ENCODE results near the gene EIPR1.

EIPR1 gene

GRCh38 chr2:3355951-3356569, 21.6 kb downstream of the EIPR1 start:
- DNase-seq, result no peak

DNA sequence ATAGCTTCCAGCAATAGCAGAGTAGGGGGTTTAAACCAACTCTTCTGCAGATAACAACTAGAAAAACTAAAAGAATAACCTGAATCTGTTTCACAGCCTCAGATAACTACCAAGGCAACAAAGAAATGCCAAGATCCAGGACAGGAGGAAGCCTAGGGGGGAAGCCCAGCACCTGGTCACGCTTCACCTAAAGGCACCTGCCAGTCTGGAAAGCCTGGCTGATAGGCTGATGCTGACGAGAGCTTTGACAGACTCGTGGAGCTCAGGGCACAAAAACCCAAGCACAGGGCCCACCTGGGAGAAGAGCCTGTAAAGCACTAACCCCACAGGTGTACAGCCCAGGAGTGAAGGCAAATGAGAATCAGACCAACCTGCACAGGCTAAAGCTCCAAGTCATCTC, 22.6 kb downstream of the EIPR1 start:
- DNase-seq, result no peak

DNA sequence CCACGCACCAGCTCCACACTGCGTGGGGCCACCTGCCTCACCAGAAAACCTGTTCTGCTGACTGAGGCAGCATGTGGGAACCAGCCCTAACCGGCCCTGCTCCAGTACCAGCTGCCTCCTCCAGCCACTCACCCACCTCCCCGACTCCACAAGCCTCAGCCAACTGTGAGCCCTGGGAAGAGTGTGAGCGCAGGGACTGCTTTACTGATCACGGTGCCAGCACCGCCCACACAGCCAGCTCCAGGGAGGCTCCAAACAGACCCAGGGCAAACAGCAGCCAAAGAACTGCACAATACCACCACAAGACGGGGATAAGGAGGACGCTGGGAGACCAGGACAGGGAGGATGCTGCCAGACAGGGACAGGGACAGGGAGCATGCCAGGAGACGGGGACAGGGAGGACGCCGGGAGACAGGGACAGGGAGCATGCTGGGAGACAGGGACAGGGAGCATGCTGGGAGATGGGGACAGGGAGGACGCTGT, 28.4 kb downstream of the EIPR1 start:
- no peak for DNase-seq

GRCh38 chr2:3348767-3349166, 28.9 kb downstream of the EIPR1 start:
- no peak for DNase-seq

GRCh38 chr2:3345621-3346020, 32.0 kb downstream of the EIPR1 start:
- no peak for DNase-seq

- DNase-seq, result no peak
These were observed 32.7 kb downstream of the EIPR1 start for GRCh38 chr2:3344897-3345296.

- no peak for DNase-seq
These were observed 34.6 kb downstream of the EIPR1 start for GRCh38 chr2:3343012-3343411.

DNA sequence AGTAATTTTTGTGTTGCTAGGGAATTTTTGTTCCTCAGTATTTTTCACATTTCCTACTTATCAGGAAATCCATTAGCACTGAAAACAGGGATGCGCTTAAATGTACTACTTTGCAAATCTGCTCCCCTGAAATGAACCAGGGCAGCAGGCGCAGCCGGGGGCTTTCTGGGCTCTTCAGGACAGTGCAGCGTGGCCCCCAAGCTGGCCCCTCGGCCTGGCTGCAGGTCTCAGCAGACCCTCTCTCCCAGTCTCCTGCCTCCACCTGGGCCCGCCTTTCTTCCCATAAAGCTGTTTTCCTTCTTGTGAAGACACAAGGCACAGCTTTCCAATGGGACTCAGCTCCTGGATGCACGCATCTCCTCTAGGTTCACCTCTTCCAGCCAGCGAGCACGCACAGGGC, 35.3 kb downstream of the EIPR1 start:
- no peak for DNase-seq

- DNase-seq, result no peak
These were observed 36.3 kb downstream of the EIPR1 start for GRCh38 chr2:3341336-3341735.

DNA sequence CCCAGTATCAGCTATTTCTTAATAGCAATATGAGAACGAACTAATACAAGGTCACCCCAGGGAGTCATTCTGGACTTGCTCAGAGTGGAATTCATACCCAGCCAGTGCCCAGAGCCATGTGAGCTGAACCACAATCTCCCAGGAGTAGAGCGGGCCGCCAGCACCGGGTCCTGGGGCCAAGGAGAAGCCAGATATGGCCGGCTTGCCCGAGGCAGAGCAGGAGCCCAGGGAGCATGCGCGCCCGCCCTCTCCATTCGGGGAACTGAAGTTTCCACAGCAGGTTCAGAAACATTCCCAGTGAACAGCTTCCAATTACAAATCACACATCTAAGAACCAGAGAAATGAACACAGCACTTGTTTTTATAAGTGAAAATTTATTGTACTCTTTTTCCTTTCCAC, 37.5 kb downstream of the EIPR1 start:
- DNase-seq, result no peak

DNA sequence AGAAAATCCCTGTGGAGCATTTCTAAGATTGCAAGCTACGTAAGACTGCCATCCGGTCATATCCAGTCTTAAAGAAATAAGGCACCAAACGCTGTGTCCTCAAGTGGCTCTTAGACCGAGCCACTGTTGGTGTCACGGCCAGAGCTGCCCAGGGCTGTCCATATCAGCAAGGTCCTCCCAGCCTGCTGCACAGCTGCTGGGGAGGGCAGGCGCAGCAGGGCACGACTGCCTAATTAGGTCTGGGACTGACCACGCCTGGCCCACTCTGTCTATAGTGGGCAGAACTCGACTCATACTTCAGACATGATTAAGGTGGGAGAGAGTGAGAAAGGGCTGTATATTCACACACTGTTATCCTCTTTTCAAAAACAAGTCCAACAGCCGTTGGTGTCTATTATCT, 39.3 kb downstream of the EIPR1 start:
- DNase-seq, result no peak

GRCh38 chr2:3336844-3337243, 40.8 kb downstream of the EIPR1 start:
- DNase-seq, result no peak

DNA sequence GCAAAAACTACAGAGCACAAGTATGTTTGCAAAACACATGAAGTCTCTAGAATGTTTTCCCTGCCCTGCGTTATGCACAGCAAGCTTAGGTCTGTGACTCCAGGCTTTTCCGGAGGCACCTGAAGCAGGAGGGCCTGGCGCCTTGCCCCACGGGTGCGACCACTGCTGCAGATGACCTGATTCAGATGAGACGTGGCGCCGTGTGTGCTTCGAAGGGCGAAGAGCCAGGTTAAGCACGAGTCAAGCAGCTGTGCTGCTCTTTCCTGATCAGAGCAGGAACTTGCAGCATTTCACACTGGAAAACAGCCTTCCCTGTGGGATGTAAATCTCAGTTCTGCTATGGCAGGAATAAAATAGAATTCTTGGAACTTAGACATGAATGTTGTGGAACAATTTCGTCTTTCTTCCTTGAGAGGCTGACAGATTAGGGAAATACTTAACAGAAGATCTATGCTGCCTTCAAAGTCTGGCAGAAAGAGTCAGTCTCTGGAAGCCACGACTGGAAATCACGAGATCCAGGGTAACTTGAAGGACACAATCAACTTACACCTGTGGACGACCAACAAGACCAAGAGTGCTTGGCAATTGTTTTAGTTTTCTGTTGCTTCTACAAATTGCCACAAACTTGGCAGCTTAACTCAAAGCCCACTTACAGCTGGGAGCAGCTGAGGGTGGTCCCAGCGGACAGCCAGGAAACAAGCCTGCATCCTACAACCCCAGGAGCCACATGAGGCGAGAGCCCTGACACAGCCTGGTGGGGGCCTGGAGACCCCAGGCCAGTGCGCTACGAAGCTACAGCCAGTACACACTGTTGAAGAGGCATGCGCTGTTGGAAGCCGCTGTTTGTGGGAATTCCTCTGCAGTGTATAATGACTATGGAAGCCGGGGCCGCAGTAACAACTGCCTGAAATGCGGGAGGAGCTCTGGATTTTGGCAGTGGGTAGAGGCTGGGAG, 42.9 kb downstream of the EIPR1 start:
- DNase-seq, result peak; percentile 7

GRCh38 chr2:3332133-3332532, 45.5 kb downstream of the EIPR1 start:
- DNase-seq, result no peak

DNA sequence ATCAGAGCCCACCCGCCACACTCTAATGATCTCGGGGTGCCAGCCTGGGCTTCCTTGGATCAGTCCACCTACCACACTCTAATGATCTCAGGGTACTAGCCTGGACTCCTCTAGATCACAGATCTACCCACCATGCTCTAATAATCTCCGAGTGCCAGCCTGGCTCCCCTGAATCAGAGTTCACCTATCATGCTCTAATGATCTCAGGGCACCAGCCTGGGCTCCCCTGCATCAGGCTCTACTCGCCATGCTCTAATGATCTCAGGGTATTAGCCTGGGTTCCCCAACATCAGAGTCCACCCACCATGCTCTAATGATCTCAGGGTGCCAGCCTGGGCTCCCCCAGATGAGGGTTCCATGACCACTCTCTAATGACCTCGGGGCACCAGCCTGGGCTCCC, 48.1 kb downstream of the EIPR1 start:
- DNase-seq, result no peak

DNA sequence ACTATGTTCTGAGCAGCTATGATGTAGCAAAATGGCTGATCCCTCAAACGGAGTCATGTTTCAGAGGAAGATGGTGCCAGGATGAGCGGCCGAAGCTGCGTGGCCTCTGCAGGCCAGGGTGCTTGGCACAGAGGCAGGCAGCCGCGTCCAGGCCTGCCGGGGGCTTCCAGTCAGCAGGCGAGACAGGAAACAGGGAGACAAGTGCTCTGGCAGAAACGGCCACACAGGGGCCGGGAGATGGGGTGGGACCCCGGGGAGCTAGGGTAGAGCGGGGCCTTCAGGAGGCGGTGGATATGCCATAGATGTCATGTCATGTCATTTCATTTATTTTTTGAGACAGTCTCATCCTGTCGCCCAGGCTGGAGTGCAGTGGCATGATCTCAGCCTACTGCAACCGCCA, 50.7 kb downstream of the EIPR1 start:
- no peak for DNase-seq

- DNase-seq, result no peak
These were observed 51.5 kb downstream of the EIPR1 start for GRCh38 chr2:3326182-3326537.

DNA sequence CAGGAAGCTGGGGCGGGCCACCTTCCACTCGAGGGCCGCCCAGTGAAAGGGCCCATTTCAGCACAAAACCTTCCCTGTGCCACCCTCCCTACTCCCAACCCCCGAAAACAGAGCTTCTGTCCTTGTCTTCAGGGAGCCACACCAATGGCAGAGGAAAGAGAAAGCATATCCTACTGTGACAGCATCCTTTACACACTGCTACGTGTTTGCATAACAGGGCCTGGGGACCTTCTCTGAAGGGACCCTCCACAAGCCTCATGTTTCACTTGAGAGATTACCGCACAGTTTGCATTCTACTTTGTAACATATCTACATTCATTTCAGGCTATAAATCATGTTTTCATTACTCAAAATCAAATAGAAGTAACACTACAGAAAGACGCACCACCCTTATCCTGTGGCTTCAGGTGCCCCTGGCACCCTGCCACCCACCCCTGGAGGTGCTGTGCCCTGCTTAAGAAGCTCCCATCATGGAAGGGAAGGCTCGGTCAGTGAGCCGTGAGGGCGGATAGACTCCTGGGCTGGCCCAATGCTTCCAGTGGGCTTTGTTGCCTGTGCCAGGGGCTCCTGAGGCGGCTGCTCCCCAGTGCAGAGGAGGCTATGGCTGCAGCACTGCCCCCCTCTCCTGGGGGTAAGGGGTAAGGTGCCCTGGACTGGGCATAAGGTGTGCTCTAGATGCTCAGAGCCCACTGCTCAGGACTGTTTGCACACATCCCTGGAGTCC, 52.0 kb downstream of the EIPR1 start:
- no peak for DNase-seq

GRCh38 chr2:3324404-3325281, 53.0 kb downstream of the EIPR1 start:
- DNase-seq, result no peak

DNA sequence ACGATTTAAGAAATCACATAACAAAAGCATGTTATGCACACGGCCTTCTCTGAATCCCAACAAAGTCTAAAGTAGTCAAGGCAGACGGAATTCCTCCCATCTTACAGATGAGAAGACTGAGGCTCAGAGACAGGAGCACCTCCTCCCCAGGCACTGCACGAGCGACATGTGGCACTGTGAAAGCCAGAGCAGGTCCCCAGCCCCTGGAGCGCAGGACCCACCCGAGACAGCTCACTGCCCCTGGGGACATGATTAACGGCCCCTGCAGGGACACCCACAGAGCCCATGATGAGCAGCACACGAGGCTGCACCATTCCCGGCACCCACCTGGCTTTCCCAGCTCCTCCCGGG, 53.6 kb downstream of the EIPR1 start:
- no peak for DNase-seq

- no peak for DNase-seq
These were observed 54.1 kb downstream of the EIPR1 start for GRCh38 chr2:3323360-3324035.

GRCh38 chr2:3322311-3322970, 55.2 kb downstream of the EIPR1 start:
- no peak for DNase-seq
